Measurements from ENCODE around the gene COL6A2.
"Not testable (repeated sequence)": the region's sequence is repeated elsewhere in the genome, so short reads cannot be mapped to it uniquely, and the experiment has no call there.

COL6A2 gene

GRCh38 chr21:46126309-46127238 lies 28.7 kb downstream of the COL6A2 start:
- peak; percentile 33 for DNase-seq

GRCh38 chr21:46127239-46128105 lies 29.6 kb downstream of the COL6A2 start:
- DNase-seq, result no peak

GRCh38 chr21:46128106-46128932 lies 30.4 kb downstream of the COL6A2 start:
- DNase-seq, result no peak

DNA sequence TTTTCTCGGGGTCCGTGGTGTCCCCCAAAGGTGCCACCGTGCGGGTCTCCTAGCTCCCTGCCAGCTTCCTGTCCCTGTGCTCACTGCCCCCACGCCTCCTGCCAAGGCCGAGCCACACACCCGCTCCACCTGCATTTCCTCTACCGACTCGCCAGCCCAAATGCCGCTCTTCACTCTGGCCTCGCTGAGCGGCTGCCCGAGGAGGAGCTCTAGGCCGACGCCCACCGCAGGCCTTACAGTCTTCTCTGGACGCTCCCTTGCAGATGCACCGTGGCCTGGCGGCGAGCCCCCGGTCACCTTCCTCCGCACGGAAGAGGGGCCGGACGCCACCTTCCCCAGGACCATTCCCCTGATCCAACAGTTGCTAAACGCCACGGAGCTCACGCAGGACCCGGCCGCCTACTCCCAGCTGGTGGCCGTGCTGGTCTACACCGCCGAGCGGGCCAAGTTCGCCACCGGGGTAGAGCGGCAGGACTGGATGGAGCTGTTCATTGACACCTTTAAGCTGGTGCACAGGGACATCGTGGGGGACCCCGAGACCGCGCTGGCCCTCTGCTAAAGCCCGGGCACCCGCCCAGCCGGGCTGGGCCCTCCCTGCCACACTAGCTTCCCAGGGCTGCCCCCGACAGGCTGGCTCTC lies 31.1 kb downstream of the COL6A2 start:
- no peak for DNase-seq

DNA sequence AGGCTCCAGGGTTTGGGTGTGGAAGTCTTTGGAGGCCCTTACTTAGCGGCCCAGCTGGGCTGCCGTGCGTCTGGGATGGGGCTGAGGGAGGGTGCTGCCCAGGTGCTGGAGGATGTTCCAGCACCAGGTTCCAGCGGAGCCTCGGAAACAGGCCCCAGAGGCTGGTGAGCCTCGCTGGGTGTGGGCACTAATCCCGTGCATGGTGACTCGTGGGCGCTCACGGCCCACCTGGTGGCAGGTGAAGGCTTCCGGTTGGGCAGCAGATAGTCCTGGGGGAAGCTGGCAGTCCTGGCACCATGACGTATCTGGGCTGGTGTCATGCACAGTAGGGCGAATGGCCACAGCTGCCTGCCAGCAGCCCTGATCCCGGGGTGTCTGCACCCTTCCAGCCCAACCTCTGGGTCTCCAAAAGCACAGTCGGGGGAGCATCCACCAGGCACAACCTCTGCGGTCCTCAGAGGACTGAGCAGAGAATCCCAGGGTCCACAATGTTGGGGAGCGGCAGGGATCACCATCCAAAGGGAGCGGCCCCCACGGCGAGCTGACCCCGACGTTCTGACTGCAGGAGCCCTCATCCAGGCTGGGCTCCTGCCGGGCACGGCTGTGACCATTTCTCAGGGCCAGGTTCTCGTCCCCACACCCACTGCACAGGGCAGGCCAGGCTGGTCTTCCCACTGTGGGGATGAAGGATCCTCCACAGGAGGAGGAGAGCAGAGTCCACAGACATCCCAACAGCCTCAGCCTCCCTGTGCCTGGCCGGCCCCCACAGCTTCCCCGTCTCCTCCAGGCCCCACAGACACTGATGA lies 32.1 kb downstream of the COL6A2 start:
- no peak for DNase-seq

- DNase-seq, result no peak
Measured at GRCh38 chr21:46130831-46131587, 33.1 kb downstream of the COL6A2 start.

DNA sequence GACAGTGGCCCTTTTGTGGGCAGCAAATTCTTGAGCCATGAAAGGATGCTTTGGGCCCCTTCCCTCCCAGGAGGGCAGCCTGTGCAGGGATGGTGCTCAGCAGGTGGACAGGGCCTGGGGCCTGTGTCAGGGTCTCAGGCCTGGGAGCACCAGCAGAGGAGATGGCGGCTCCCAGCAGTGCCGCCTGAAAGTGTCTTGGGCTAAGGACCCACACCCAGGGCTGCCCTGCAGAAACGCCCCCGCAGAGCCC lies 33.6 kb downstream of the COL6A2 start:
- DNase-seq, result no peak

DNA sequence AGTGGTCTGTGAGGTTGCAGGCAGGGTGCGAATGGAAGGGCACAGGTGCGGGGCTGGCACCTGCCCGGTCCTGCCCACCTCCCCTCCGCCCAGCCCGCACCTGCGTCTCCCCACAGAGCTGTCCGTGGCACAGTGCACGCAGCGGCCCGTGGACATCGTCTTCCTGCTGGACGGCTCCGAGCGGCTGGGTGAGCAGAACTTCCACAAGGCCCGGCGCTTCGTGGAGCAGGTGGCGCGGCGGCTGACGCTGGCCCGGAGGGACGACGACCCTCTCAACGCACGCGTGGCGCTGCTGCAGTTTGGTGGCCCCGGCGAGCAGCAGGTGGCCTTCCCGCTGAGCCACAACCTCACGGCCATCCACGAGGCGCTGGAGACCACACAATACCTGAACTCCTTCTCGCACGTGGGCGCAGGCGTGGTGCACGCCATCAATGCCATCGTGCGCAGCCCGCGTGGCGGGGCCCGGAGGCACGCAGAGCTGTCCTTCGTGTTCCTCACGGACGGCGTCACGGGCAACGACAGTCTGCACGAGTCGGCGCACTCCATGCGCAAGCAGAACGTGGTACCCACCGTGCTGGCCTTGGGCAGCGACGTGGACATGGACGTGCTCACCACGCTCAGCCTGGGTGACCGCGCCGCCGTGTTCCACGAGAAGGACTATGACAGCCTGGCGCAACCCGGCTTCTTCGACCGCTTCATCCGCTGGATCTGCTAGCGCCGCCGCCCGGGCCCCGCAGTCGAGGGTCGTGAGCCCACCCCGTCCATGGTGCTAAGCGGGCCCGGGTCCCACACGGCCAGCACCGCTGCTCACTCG lies 34.1 kb downstream of the COL6A2 start:
- no peak for DNase-seq

- no peak for DNase-seq
Measured at GRCh38 chr21:46135782-46136395, 38.0 kb downstream of the COL6A2 start.

DNA sequence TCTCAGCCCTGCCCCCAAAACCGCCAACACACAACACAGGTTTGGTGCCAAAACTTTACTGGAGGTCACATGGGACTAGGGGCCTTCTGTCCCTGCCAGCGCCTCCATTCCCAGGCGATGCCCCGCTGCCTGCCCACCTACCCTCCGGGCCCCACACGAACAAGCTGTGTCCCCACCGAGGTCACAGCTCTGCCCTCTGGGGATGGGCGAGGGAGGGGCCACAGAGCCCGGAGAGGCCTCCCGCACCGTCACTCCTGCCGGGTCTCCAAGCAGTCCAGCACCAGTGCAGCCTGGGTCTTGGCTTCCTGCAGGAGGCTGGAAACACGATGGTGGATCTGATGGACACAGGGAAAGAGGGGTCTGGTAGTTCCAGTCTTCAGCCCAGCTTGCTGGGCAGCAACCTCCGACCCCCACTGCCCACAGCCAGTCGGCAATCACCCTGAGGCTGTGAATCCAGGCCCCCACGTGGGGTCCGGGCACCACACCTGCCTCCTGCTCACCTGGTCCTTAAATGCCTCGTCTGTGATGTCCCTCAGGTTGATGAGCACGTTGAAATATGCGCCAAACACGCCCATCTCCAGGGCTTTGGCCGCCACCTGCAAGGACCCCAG lies 38.9 kb downstream of the COL6A2 start:
- no peak for DNase-seq

- no peak for DNase-seq
Measured at GRCh38 chr21:46137908-46138307, 40.0 kb downstream of the COL6A2 start.

GRCh38 chr21:46138383-46138970 lies 40.6 kb downstream of the COL6A2 start:
- no peak for DNase-seq

GRCh38 chr21:46139686-46140085 lies 41.8 kb downstream of the COL6A2 start:
- DNase-seq, result no peak

DNA sequence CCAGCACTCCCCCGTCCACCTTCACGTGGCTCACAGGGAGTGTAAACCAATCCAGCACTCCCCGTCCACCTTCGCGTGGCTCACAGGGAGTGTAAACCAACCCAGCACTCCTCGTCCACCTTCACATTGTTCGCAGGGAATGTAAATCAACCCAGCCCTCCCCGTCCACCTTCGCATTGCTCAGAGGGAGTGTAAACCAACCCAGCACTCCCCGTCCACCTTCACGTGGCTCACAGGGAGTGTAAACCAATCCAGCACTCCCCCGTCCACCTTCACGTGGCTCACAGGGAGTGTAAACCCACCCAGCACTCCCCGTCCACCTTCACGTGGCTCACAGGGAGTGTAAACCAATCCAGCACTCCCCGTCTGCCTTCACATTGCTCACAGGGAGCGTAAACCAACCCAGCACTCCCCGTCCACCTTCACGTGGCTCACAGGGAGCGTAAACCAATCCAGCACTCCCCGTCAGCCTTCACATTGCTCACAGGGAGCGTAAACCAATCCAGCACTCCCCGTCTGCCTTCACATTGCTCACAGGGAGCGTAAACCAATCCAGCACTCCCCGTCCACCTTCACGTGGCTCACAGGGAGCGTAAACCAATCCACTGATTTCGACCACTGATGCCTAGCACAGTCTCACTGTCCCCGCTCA lies 42.6 kb downstream of the COL6A2 start:
- not testable (repeated sequence) for DNase-seq

- DNase-seq, result no peak
Measured at GRCh38 chr21:46141767-46142581, 44.1 kb downstream of the COL6A2 start.

- DNase-seq, result no peak
Measured at GRCh38 chr21:46142582-46143473, 44.9 kb downstream of the COL6A2 start.
